ENCODE measurements around the gene ANKRD44. TPM values are rescaled to one million over a fixed set of nuclear protein-coding genes. Genes with fewer than 3 reads are reported as not detected.

ANKRD44 gene
- total RNA-seq, 1 experiment from 2014 or later, result 7.8 TPM

DNA sequence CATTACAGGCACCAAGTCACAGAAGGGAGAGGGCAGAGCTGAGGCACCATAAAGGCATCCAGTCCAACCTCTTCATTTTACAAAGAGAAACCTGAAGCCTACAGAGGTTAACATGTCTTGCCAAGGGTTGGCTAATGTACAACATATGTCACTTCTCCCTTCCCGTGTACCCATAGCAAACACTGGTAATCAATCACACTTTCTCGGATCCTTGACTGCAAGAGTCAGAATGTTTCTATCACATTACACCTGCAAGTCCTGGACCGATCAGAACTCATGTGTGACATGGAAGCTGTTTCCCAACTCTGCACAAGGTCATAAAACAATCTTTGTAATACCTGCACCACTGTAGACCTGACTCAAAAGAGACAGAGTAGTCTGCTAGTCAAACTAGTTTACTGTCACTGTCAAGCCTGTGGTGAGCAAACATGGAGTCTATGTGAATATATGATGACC lies 6.0 kb downstream of the ANKRD44 start:
- no peaks in the 10 kb centered on the region for H3K27me3 ChIP-seq (ENCODE audit: control insufficient read depth, insufficient read depth, low read length)
- H3K4me3 ChIP-seq (ENCODE audit: low read depth in 2 of 2, low read length in 2 of 2), result no peak overlapping the region
- H3K9me3 ChIP-seq (ENCODE audit: control insufficient read depth, insufficient read depth, low read depth, low read length), result no peaks in the 10 kb centered on the region
- in situ Hi-C loops (cut with HindIII; ENCODE audit: low pct_unique_long_range_greater_than_20kb, low sequenced_read_pairs), result no loop called here
- TF ChIP-seq POLR2AphosphoS5 (IDR thresholded peaks at IDR 0.05; ENCODE audit: low read depth, low read length), result no peak
- TF ChIP-seq TCF7L2 (IDR thresholded peaks at IDR 0.05; ENCODE audit: low read depth, low read length), result no peak
- TF ChIP-seq, protein P1, sequence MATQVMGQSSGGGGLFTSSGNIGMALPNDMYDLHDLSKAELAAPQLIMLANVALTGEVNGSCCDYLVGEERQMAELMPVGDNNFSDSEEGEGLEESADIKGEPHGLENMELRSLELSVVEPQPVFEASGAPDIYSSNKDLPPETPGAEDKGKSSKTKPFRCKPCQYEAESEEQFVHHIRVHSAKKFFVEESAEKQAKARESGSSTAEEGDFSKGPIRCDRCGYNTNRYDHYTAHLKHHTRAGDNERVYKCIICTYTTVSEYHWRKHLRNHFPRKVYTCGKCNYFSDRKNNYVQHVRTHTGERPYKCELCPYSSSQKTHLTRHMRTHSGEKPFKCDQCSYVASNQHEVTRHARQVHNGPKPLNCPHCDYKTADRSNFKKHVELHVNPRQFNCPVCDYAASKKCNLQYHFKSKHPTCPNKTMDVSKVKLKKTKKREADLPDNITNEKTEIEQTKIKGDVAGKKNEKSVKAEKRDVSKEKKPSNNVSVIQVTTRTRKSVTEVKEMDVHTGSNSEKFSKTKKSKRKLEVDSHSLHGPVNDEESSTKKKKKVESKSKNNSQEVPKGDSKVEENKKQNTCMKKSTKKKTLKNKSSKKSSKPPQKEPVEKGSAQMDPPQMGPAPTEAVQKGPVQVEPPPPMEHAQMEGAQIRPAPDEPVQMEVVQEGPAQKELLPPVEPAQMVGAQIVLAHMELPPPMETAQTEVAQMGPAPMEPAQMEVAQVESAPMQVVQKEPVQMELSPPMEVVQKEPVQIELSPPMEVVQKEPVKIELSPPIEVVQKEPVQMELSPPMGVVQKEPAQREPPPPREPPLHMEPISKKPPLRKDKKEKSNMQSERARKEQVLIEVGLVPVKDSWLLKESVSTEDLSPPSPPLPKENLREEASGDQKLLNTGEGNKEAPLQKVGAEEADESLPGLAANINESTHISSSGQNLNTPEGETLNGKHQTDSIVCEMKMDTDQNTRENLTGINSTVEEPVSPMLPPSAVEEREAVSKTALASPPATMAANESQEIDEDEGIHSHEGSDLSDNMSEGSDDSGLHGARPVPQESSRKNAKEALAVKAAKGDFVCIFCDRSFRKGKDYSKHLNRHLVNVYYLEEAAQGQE (IDR thresholded peaks at IDR 0.05; ENCODE audit: insufficient read depth in 1 of 2, low read depth in 2 of 2, low read length in 1 of 2), result no peak
- TF ChIP-seq SIN3A (IDR thresholded peaks at IDR 0.05; ENCODE audit: borderline replicate concordance, insufficient read depth, low read depth, low read length), result no peak
- TF ChIP-seq, protein P2, sequence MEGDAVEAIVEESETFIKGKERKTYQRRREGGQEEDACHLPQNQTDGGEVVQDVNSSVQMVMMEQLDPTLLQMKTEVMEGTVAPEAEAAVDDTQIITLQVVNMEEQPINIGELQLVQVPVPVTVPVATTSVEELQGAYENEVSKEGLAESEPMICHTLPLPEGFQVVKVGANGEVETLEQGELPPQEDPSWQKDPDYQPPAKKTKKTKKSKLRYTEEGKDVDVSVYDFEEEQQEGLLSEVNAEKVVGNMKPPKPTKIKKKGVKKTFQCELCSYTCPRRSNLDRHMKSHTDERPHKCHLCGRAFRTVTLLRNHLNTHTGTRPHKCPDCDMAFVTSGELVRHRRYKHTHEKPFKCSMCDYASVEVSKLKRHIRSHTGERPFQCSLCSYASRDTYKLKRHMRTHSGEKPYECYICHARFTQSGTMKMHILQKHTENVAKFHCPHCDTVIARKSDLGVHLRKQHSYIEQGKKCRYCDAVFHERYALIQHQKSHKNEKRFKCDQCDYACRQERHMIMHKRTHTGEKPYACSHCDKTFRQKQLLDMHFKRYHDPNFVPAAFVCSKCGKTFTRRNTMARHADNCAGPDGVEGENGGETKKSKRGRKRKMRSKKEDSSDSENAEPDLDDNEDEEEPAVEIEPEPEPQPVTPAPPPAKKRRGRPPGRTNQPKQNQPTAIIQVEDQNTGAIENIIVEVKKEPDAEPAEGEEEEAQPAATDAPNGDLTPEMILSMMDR (IDR thresholded peaks at IDR 0.05), result no peak
- no TSS peak for BruUV-seq (replicated peaks)
- H3K27ac ChIP-seq (ENCODE audit: low read length), result no peak overlapping the region; the same call in 1 of the 2 replicates
- CTCF ChIA-PET, result no interaction called here
- H3K4me1 ChIP-seq (ENCODE audit: control insufficient read depth, insufficient read depth, low read length), result peaks cover 10% of the 10 kb centered on the region
- intact Hi-C loops (cut with micrococcal nuclease; ENCODE audit: unreplicated experiment), result loop anchor here (5.0 kb wide), 1 partner anchor 192 kb away; no protein-coding TSS in a partner anchor
- H3K36me3 ChIP-seq (ENCODE audit: control insufficient read depth, insufficient read depth, low read length), result no peaks in the 10 kb centered on the region
- POLR2A ChIA-PET, result interaction anchor here (0.6 kb wide), 1 partner anchor 378 kb away, joined by 3 read pairs; no protein-coding TSS in a partner anchor
- ATAC-seq, result no peak
- no peak for DNase-seq (ENCODE audit: low read depth, low spot score)

DNA sequence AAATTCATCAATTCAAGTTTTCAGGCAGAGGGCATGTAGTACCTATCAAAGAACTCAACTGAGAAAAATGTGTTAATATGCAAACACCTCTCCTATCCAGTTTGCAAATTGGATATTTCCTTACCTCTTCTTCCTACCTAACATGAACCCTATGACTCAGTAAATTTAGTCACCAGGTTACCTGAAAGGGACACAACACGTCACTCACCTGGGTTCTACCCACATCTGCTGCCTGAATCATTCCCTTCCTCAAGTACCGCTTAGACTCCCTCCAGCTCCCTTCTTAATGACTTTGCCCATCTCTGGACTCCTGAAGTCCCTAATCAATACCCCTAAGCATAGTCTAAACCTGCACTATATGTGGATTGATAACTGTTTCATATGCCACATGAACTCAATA lies 10.4 kb downstream of the ANKRD44 start:
- intact Hi-C loops (cut with micrococcal nuclease; ENCODE audit: unreplicated experiment), result no loop called here
- in situ Hi-C loops (cut with HindIII; ENCODE audit: low pct_unique_long_range_greater_than_20kb, low sequenced_read_pairs), result no loop called here
- Histone ChIP-seq H3K36me3 (ENCODE audit: control insufficient read depth, insufficient read depth, low read length) (no peaks in the 10 kb centered on the region), H3K9me3 (ENCODE audit: control insufficient read depth, insufficient read depth, low read depth, low read length) (no peaks in the 10 kb centered on the region), H3K27me3 (ENCODE audit: control insufficient read depth, insufficient read depth, low read length) (no peaks in the 10 kb centered on the region), H3K4me1 (ENCODE audit: control insufficient read depth, insufficient read depth, low read length) (no peaks in the 10 kb centered on the region), H3K4me3 (ENCODE audit: low read depth in 2 of 2, low read length in 2 of 2) (no peak overlapping the region), H3K27ac (ENCODE audit: low read length) (no peak overlapping the region)
- ChIA-PET CTCF (interaction anchor here (0.9 kb wide), 1 partner anchor 141 kb away, joined by 3 read pairs; no protein-coding TSS in a partner anchor), POLR2A (no interaction called here)
- no peak for TF ChIP-seq SIN3A (IDR thresholded peaks at IDR 0.05; ENCODE audit: borderline replicate concordance, insufficient read depth, low read depth, low read length)
- TF ChIP-seq TCF7L2 (IDR thresholded peaks at IDR 0.05; ENCODE audit: low read depth, low read length), result no peak
- TF ChIP-seq, protein P2 (IDR thresholded peaks at IDR 0.05), result no peak
- no peak for TF ChIP-seq POLR2AphosphoS5 (IDR thresholded peaks at IDR 0.05; ENCODE audit: low read depth, low read length)
- TF ChIP-seq, protein P1 (IDR thresholded peaks at IDR 0.05; ENCODE audit: insufficient read depth in 1 of 2, low read depth in 2 of 2, low read length in 1 of 2), result no peak
- DNase-seq (ENCODE audit: low read depth, low spot score) (no peak), ATAC-seq (no peak)
- BruUV-seq (replicated peaks), result no TSS peak
